NCI-H1417 (cell line): ENCODE data around the gene BLOC1S4.
"Not testable (repeated sequence)": the region's sequence is repeated elsewhere in the genome, so short reads cannot be mapped to it uniquely, and the experiment has no call there.

Experiments
- DNase-seq, 3 experiments: peaks; one replicate each; lab custom pipeline; 2025; lab: John Stamatoyannopoulos, UW

BLOC1S4 gene

GRCh38 chr4:6716018-6716911 lies at the start of gene BLOC1S4:
Gene BLOC1S4, plus strand, starts transcription at chr4:6716174. Its CDS starts 36 bp downstream, at chr4:6716210.
- DNase-seq, result peak; percentile 92 to 97 (median 94)

GRCh38 chr4:6668391-6668790 lies 47.6 kb upstream of the BLOC1S4 start:
- no peak for DNase-seq

GRCh38 chr4:6671648-6672047 lies 44.3 kb upstream of the BLOC1S4 start:
- no peak for DNase-seq

GRCh38 chr4:6672131-6672530 lies 43.8 kb upstream of the BLOC1S4 start:
- no peak for DNase-seq

- DNase-seq, result not testable (repeated sequence)
These were observed 43.3 kb upstream of the BLOC1S4 start for GRCh38 chr4:6672541-6673190.

GRCh38 chr4:6673191-6673659 lies 42.7 kb upstream of the BLOC1S4 start:
- peak in 1 of 3 experiments; percentile 83 for DNase-seq

- DNase-seq, result peak; percentile 92 to 97 (median 97)
These were observed 42.1 kb upstream of the BLOC1S4 start for GRCh38 chr4:6673660-6674499.

GRCh38 chr4:6674500-6675149 lies 41.3 kb upstream of the BLOC1S4 start:
- DNase-seq, result peak; percentile 58 to 79 (median 66)

GRCh38 chr4:6676722-6677558 lies 39.0 kb upstream of the BLOC1S4 start:
- DNase-seq, result no peak

- DNase-seq, result no peak
These were observed 35.5 kb upstream of the BLOC1S4 start for GRCh38 chr4:6680372-6681034.

- DNase-seq, result no peak
These were observed 34.8 kb upstream of the BLOC1S4 start for GRCh38 chr4:6681191-6681590.

- DNase-seq, result no peak
These were observed 32.9 kb upstream of the BLOC1S4 start for GRCh38 chr4:6682862-6683590.

GRCh38 chr4:6684656-6685055 lies 31.3 kb upstream of the BLOC1S4 start:
- DNase-seq, result no peak

- no peak for DNase-seq
These were observed 29.7 kb upstream of the BLOC1S4 start for GRCh38 chr4:6686104-6686787.

- peak in 2 of 3 experiments; percentile 23 to 26 for DNase-seq
These were observed 27.8 kb upstream of the BLOC1S4 start for GRCh38 chr4:6687947-6688878.

GRCh38 chr4:6688879-6689505 lies 27.0 kb upstream of the BLOC1S4 start:
- no peak for DNase-seq

GRCh38 chr4:6689506-6689960 lies 26.4 kb upstream of the BLOC1S4 start:
- no peak for DNase-seq
